Skeletal muscle cell (primary cell): ENCODE measurements around the gene PNPLA8.

Experiments used
- DNase-seq: peaks from one replicate; pipeline ENCODE4 v3.0.0-alpha.2; 2010; ENCODE audit warnings: low read depth
- H3K4me3 ChIP-seq: 2 replicates; pipeline ENCODE4 v1.5.1; 2011; ENCODE audit warnings: low read depth, mild to moderate bottlenecking, control low read depth, low read length, moderate library complexity

The PNPLA8 gene

DNA sequence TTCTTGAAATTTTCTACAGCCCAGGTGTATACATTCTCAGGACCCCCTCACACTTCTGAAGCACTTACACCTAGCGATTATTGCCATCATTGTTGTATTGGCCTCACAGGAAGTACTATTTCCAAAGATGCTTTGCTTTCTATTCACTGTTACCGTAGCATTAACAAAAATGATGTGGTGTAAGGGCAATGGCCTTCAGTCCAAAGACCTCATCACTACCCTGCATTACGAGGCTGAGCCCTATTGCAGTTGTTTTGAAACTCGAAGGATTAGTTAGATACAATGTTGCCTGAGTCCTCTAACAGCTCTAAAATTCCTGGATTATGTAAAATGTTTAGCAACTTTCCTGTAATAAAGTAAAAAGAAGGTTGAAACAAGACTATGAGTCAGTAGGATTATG, 72.6 kb downstream of the PNPLA8 start:
- no peak overlapping the region for H3K4me3 ChIP-seq
- no peak for DNase-seq

DNA sequence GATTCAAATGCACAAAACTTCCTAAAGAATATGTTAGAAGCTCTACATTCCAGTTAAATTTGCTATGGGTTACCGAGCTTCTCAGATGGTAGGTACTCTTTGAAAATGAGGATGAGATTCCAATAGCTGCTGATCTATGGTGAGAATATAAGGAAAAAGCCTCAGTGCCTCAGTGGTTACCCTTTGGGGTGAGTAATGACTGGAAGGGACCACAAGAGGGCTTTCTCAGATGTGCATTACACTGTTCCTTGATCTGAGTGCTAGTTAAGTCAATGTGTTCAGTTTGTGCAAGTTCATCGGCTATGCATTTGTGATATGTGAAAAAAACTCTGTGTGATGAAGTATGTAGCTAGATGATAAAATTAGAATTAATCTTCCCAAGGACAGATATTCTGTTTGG, 73.2 kb downstream of the PNPLA8 start:
- H3K4me3 ChIP-seq = no peak overlapping the region
- DNase-seq = no peak

DNA sequence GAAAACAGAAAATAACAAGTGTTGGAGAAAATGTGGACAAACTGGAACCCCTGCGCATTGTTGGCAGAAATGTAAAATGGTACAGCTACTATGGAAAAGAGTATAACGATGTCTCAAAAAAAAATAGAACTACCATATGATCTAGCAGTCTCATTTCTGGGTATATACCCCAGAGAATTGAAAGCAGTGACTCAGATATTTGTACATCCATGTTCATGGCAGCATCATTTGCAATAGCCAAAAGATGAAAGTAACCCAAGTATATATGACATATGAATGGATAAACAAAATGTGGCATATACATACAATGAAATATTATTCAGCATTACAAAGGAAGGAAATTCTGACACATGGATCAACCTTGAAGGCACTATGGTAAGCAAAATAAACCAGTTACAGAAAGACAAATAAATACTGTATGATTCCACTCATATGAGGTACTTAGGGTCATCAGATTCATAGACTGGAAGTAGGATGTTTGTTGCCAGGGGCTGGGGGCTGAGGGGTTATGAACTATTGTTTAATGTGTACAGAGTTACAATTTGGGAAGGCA, 74.6 kb downstream of the PNPLA8 start:
- H3K4me3 ChIP-seq = no peak overlapping the region
- DNase-seq = no peak

DNA sequence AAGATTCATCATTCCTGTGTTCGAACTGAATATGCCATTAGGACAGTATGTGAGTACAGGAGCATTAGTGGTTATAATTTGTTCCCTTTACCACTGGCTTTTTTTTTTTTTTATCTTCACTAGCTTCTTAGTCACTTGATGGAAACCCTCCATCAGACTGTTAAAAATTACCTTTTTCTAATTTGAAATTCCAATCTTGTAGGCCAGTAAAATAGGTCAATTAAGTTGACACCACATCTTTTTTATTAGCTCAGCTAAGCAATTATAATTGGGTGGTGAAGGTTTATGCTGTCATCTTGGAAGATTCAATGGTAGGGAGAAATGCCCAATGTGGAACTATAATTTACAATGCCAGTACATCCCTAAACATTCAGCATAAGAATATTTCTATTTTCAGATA, 75.8 kb downstream of the PNPLA8 start:
- H3K4me3 ChIP-seq = no peak overlapping the region
- DNase-seq = no peak

DNA sequence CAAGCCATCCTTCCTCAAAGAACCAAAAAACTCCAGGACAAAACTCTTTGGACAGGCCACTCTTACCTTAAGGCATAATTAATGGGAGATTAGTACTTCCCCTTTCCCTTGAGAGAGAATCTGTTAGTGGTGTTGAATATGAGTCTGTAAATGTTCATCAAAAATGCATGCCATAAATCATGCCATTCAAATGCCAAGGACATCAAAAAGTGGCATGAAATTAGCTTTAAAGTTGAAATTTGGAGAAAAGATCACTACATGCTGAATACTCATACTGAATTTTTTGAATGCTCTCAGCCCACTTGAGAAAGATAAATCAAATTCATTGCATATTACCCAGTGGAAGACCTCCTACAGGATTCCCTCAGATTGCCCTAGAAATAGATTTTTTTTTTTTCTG, 76.4 kb downstream of the PNPLA8 start:
- no peak for DNase-seq

DNA sequence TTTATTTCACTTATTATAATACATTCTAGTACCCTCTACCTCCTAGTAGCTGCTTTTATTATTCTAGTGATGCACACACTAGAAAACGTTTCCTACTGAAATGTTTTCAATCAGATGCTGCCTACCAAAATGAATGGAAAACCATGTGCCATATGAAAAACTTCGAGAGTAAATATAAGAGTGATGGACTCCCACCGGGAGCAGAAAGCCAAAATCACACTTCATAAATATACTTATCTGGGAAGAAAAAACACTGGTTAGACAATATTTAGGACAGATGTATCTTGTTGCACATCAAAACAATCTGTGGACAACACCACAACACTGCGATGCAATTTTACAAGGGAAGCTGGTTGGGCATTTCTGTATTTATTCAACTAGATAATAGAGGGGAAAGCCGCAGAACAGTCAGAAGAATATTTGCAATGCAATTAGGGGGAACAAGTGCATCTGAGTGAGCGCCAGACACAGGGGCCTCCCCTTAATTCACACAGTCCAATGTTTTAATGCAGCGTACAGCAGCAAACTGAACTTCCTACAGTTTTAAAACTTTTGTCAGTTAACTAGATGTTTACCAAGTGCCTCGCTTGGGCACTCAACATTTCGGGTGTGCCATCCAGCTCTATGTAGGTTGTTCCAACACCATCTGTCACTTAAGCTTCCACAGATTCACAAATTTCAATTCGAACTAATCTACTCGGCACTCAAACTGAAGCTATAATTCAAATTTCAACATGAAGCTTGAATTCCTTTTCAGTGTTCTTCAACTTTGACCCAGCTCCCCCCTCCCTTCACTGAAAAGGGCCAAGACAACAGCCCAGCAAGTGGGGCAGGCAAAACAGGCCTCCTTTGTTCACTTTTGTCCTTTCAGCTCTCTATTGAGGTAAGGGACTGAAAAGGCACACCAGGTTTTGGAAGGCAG, 77.1 kb downstream of the PNPLA8 start:
- H3K4me3 ChIP-seq = no peak overlapping the region
- DNase-seq = no peak

More for the DNA sequence above, 76.4 kb downstream of the PNPLA8 start:
- H3K4me3 ChIP-seq = no peak overlapping the region

DNA sequence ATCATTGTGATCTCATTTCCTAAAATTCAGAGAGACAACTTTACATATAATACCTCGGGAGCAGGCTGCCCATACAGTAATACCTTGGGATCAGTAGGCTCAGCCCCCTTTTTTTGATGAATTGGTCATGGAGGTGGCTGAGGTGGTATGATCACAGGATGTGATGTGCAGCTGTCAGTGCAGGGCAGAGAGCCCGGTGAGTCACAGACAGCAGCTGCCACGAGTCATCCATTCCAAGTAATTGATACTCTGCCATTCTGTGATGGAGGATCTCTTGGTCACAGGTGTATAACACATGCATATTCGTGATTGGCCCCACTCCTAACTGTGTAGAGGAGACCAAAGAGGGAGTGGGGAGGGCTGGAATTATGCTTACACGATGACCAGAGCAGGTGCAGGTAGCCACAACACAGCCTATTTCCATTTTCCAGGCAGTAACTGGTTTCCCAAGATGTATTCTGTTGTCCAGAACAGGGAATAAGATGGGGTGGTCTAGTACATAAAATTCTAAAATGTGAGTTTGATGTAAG, 83.8 kb downstream of the PNPLA8 start:
- peak; percentile 36 for DNase-seq
- H3K4me3 ChIP-seq = no peak overlapping the region

DNA sequence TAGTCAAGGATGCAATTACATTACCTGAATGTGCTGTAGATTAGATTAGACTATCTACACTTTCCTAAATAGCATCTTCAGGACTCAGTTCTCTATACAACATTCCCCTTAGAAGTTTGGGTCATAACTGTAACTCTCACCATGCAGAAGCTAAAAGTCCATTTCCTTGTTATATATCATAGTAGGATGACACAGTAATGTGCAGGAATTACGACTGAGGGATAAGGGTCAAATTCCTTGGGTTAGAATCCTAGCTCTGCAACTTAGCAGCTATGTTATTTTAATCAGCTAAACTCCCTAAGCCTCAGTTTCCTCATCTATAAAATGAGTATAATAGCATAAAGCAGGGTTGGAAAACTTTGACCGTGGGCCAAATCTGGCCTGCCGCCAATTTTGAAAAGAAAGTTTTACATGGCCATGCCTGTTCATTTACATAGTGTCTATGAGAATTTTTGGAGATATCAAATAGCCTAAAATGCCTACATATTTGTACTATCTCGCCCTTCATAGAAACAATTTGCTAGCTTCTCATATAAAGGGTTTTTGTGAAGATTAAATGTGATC, 84.5 kb downstream of the PNPLA8 start:
- H3K4me3 ChIP-seq = no peak overlapping the region
- DNase-seq = no peak

DNA sequence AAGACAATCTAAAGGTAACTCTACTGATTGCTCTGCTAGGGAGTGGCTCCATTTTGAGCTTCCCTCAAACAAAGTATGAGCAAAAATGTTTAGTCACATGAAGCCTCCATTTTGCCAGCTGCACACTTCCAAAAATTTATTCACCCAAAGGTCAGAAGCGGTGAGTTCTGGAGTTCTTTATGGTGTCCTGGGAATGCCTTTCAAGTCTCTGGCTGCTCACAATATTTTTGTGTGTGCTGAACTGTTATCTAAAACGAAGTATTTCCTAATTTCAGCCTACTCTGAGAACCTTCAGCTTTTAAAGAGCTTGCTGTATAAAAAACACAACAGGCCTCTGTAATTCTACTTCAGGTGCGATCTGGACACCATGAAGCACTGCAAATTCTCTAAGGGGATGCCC, 85.3 kb downstream of the PNPLA8 start:
- DNase-seq = no peak
- H3K4me3 ChIP-seq = no peak overlapping the region

DNA sequence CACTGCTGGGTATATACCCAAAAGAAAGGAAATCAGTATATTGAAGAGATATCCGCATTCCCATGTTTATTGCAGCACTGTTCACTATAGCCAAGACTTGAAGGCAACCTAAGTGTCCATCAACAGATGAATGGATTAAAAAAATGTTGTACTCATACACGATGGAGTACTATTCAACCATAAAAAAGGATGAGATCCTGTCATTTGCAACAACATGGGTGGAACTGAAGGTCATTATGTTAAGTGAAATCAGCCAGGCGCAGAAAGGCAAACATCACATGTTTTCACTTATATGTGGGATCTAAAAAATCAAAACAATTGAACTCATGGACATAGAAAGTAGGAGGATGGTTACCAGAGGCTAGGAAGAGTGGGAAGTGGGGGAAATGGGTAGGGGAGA, 89.0 kb downstream of the PNPLA8 start:
- no peak for DNase-seq
- H3K4me3 ChIP-seq = no peak overlapping the region

DNA sequence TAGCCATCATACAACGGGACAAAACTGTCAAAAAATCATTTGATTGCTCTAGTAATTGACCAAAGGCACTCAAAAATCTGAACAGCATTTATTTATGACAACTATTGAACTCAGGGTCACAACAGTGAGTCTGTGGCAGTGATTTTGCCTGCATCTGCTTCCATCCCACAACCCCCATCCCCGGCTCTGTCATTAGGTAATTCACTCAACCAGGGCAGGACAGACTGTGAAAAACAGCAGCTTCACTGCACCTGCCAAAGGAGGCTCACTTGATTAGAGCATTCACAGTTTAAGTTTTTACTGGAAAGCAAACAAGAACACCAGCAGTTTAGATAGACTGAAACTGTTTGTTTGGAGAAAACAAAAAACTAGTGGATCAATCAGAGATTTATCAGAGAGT, 91.9 kb downstream of the PNPLA8 start:
- no peak for DNase-seq
- no peak overlapping the region for H3K4me3 ChIP-seq

DNA sequence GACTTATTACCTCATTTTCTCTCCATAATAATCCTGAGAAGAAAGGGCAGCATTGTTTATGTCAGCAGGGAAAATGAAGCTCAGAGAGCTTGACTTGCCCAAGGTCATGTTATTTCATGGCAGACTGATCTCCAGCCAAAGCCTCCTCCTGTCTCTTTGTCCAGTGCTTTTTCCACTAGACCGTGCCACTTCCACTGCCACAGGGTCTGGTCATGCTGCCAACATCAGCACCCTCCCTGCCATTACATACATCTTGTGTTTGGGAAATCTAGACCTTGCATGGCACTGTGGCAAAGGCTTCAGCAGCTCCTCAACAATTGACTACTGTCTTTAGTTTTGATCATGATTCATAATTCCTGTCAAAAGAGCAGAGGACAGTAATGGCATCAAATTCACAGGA, 94.8 kb downstream of the PNPLA8 start:
- no peak overlapping the region for H3K4me3 ChIP-seq
- DNase-seq = no peak

DNA sequence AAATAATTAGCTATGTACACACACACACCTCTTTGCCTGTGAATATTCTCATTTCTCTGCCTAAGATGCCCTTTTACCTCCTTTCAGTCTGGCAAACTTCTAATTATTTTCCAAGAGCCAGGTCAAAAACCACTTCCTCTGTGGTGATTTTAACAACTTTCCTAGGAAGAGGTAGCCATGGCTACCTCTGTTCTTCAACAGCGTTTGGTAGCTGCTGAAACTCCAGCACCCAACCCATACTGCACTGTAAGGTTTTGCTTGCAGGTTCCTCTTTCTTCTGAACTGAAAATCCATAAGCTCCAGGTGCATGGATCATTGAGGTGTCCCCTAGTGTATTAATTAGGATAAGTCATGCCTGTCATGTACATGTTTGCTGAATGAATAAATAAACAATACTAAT, 95.3 kb downstream of the PNPLA8 start:
- DNase-seq = no peak

DNA sequence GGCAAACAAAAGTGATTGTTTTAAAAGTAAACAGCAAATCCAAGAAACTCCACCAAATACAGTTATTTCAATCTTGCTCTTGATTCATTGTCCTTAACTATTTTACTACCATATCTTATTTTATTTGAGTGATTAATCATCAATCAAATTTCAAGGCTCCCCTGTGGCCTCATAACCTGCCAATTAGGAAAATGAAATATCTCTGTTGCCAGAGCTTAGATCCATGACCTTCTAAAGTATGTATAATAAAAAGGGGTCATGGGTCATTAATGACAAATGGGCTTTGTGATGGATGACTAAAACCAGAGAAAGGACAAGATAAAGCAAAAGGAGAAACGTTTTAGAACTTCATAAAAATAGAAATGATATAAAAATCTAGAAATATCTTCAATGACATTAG, 98.2 kb downstream of the PNPLA8 start:
- DNase-seq = no peak

More for the DNA sequence above, 95.3 kb downstream of the PNPLA8 start:
- H3K4me3 ChIP-seq = no peak overlapping the region

DNA sequence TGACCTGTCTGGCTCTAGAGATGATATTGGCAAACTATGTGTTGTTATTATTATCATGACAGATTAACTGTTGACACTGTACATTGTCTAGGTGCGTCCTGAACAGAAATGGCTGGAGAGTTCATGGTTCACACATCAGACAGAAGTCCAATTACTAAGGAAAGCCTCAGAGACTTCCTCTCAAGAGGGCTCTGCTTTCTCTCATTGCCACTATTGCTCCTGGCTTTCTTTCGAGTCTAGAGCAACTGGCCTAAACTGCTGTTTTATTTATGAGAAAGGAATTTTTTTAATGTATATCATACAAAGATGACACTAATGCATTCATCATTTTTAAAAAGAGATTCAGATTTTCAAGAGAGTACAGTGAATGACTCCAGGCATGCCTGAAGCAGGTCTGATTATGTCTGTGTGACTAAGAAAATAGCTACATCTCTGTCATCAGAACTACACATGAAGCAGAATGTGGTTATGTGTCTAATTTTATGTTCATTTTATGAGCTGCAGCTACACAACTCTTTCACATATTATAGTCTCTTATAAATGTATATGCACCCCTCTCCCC, 100.1 kb downstream of the PNPLA8 start:
- no peak for DNase-seq
- H3K4me3 ChIP-seq = no peak overlapping the region

More for the DNA sequence above, 98.2 kb downstream of the PNPLA8 start:
- no peak overlapping the region for H3K4me3 ChIP-seq

DNA sequence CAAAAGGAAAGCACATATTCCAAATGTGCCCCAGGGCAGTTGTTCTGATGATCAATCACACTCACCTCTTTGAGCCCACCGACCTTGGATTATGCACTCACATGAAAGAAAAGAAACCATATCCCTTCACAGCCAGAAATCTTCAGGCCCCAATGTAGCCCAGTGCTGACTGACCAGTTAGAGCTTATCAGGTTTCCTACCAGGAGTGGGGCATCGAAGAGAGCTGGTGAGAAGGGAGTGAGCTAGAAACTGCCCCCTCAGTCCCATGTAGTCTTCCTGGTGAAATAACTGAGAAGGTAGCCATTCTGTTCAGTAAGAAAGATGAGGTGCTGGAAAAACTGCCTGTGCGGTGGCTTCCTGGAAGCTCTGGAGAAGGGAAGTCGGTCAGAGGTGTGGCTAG, 101.9 kb downstream of the PNPLA8 start:
- DNase-seq = no peak
- no peak overlapping the region for H3K4me3 ChIP-seq

DNA sequence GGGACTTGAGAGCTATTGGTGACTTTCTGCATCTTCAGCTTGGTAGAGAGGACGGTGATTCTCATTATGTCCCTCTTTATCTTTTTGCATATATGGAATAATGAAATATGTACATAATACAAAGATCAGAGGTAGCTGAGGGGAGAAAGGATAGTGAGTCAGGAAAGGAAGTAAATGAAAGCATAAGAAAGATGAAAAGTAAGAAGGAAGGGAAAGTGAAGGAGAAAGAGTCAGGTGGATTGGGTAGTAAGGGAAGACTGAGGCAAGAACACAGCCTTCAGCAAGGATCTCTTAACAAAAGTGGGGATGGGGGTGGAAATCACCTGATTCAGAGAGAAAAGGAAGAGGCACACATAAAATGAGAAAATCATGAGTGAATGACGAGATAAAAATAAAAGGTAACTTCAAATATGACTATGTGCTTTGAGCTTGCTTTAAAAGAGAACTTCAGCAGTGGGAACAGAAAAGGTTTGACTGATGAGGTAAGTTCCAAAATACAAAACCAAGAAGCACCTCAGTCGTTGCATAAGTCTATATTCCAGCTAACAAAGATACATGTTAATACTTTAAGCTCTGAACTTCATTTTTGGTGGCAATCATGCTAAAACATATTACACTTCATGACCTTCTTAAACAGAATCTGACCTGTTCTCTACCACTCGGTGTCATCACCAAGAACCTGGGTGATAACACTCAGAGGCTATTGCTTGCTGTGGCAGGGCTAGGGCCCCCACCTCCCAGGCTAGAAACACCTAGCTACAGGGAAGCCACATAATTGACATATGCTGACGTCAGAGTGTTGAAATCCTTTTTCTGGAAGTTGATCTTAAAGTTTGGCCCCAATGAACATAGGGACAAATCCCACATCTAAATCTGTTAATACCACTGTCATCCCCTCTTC, 102.6 kb downstream of the PNPLA8 start:
- H3K4me3 ChIP-seq = no peak overlapping the region
- no peak for DNase-seq

DNA sequence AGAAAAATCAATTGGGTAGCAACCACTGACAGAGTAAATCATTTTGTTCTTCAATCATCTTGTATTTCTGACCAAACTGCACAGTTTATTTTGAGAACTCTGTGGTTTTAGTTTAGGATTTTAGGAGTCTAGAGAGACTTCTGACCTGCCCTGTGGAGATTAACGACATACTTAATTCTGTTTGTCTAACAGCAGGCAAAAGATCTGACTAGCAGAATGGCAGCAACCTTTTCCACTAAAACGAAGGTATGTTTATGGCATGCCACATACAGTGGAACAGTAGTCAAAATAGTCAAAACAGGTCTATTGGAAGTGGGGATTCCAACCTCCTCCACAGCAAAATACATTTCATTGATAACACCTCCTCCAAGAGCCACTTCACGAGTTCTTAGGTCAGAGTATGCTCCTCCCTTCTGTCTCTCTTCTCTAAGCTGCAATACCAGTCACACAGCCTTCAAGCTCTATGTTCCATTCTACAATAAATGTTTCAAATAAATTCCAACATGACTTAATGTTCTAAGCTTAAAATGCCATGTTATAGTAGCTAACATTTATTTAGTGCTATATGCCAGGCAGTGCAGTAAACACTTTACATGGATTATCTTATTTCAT, 104.1 kb downstream of the PNPLA8 start:
- H3K4me3 ChIP-seq = no peak overlapping the region
- DNase-seq = no peak
